K562 (cell line): ENCODE data around the gene TTLL8. TPM values are rescaled to one million over a fixed set of nuclear protein-coding genes. Genes with fewer than 3 reads are reported as not detected.

Experiments
- ARID1B ChIP-seq: fragments of 450-650 bp; IDR thresholded peaks from 2 replicates; pipeline ENCODE4 v1.6.1; 2016; ENCODE audit warnings: antibody characterized with exemption, mild to moderate bottlenecking, inconsistent platforms
- ATF7 ChIP-seq: fragments of 450-650 bp; IDR thresholded peaks from 2 replicates; pipeline ENCODE4 v1.7.1; 2014; ENCODE audit warnings: mild to moderate bottlenecking, moderate library complexity
- BRD4 ChIP-seq: fragments of 200-600 bp; sonication (generic); IDR thresholded peaks from 2 replicates; pipeline ENCODE4 v1.6.1; 2017; ENCODE audit warnings: inconsistent platforms
- CXXC5 ChIP-seq: fragments of 250-450 bp; sonication (Bioruptor Pico); IDR thresholded peaks from 2 replicates; pipeline ENCODE4 v1.8.0; 2022; ENCODE audit warnings: inconsistent platforms, mild to moderate bottlenecking, moderate library complexity
- ELK1 ChIP-seq: sonication (generic); formaldehyde crosslinking; IDR thresholded peaks from 2 replicates; pipeline ENCODE4 v1.8.1; 2022; ENCODE audit warnings: missing genetic modification reagents
- KAT2B ChIP-seq: IDR thresholded peaks from one replicate; pipeline ENCODE4 v1.6.1; 2012; ENCODE audit warnings: low read depth, mild to moderate bottlenecking, control low read depth, inconsistent platforms, low read length, moderate library complexity
- MEIS2 ChIP-seq: fragments of 450-650 bp; IDR thresholded peaks from 2 replicates; pipeline ENCODE4 v1.6.1; 2014; ENCODE audit warnings: mild to moderate bottlenecking; ENCODE audit not compliant: partially characterized antibody
- MXI1 ChIP-seq: IDR thresholded peaks from 2 replicates; pipeline ENCODE4 v1.6.1; 2011; ENCODE audit warnings: low read depth, mild to moderate bottlenecking, improper control_type of control experiment, low read length
- NEUROD1 ChIP-seq: fragments of 150-350 bp; IDR thresholded peaks from 2 replicates; pipeline ENCODE4 v1.6.1; 2014; ENCODE audit warnings: borderline replicate concordance, low read length, low read depth; ENCODE audit not compliant: partially characterized antibody
- NFIC ChIP-seq: fragments of 450-650 bp; IDR thresholded peaks from 2 replicates; pipeline ENCODE4 v1.6.1; 2017; ENCODE audit warnings: mild to moderate bottlenecking, inconsistent platforms
- NUFIP1 ChIP-seq: fragments of 450-650 bp; IDR thresholded peaks from 2 replicates; pipeline ENCODE4 v1.6.1; 2018; ENCODE audit not compliant: partially characterized antibody
- PKNOX1 ChIP-seq: fragments of 450-650 bp; IDR thresholded peaks from 2 replicates; pipeline ENCODE4 v1.6.1; 2016
- RBM39 ChIP-seq: fragments of 200-400 bp; formaldehyde crosslinking; optimal IDR thresholded peaks from 2 replicates; pipeline ENCODE3; 2018; ENCODE audit warnings: low read depth, low read length
- SIN3A ChIP-seq, 2 experiments: fragments of 150-350 bp in 1 of 2; IDR thresholded peaks; 2 replicates each; pipeline ENCODE4 v1.6.1; 2011 to 2016; ENCODE audit warnings: borderline replicate concordance in 2 of 2, low read depth in 2 of 2, low read length in 2 of 2, mild to moderate bottlenecking in 2 of 2, moderate library complexity in 2 of 2; ENCODE audit not compliant: control insufficient read depth in 1 of 2
- SIX5 ChIP-seq, 2 experiments: IDR thresholded peaks; 2 replicates each; pipeline ENCODE4 v1.6.1; 2011; ENCODE audit warnings: low read length in 2 of 2, borderline replicate concordance in 1 of 2, low read depth in 1 of 2, mild to moderate bottlenecking in 1 of 2, moderate library complexity in 1 of 2; ENCODE audit not compliant: insufficient read depth in 1 of 2
- SNAPC5 ChIP-seq: fragments of 250-450 bp; sonication (Bioruptor Pico); IDR thresholded peaks from 2 replicates; pipeline ENCODE4 v1.8.0; 2021; ENCODE audit warnings: moderate library complexity, mild to moderate bottlenecking, inconsistent platforms
- TBP ChIP-seq: optimal IDR thresholded peaks from 2 replicates; pipeline ENCODE3; 2011; ENCODE audit warnings: low read depth, low read length, improper control_type of control experiment
- ZBTB8A ChIP-seq: fragments of 450-650 bp; IDR thresholded peaks from 2 replicates; pipeline ENCODE4 v1.6.1; 2018; ENCODE audit warnings: mild to moderate bottlenecking, moderate library complexity; ENCODE audit not compliant: partially characterized antibody
- ZFP36 ChIP-seq: fragments of 150-350 bp; IDR thresholded peaks from 2 replicates; pipeline ENCODE4 v1.6.1; 2018; ENCODE audit warnings: low read length, low read depth; ENCODE audit not compliant: partially characterized antibody
- ZNF175 ChIP-seq: fragments of 200-800 bp; sonication (Bioruptor generic); IDR thresholded peaks from 2 replicates; pipeline ENCODE4 v1.6.1; 2016; ENCODE audit warnings: low read depth, mild to moderate bottlenecking, missing genetic modification characterization, missing compliant biosample characterization
- ZNF24 ChIP-seq: fragments of 450-650 bp; IDR thresholded peaks from 2 replicates; pipeline ENCODE4 v1.6.1; 2016
- ZNF277 ChIP-seq: fragments of 250-450 bp; sonication (Bioruptor Pico); IDR thresholded peaks from 2 replicates; pipeline ENCODE4 v1.8.0; 2022; ENCODE audit warnings: inconsistent platforms, mild to moderate bottlenecking, moderate library complexity, borderline replicate concordance
- polyA plus RNA-seq, 8 experiments: library from polyadenylated mRNA; depleted of rRNA in 4 of 8; stranded (reverse) in 5 of 8; unstranded in 3 of 8; fragments of >200 nt; fragmentation: Nextera tagmentation in 2 of 8; fragmentation: Illumina TruSeq in 1 of 8; extraction: Ambion mirVana in 2 of 8; extraction: Trizol in 1 of 8; gene quantifications; 2 replicates each; pipeline versions ENCODE4 v1.2.1 to v1.2.3, GENCODE V29; 2011 to 2014; ENCODE audit warnings: inconsistent platforms in 1 of 8, missing spikeins in 1 of 8
- total RNA-seq, 7 experiments: library from RNA; depleted of rRNA in 6 of 7; stranded (reverse); fragments of >200 nt in 6 of 7; fragmentation: Illumina TruSeq in 2 of 7; extraction: Trizol in 2 of 7; gene quantifications; 2 replicates each; pipeline versions ENCODE4 v1.2.1 to v1.2.3, GENCODE V29; 2011 to 2021; ENCODE audit warnings: low replicate concordance in 1 of 7
- TF ChIP-seq, protein P1 (sequence below): sonication (generic); formaldehyde crosslinking; IDR thresholded peaks from 2 replicates; pipeline ENCODE4 v1.8.0; 2022; ENCODE audit warnings: mild to moderate bottlenecking, missing genetic modification reagents

Gene TTLL8
- total and polyA plus RNA-seq, 9 of the 15 experiments (the other 6 are each of a cell fraction or from before 2014, with no cell fraction given): not detected

GRCh38 chr22:49999063-49999945, 58.8 kb downstream of the TTLL8 start (continued):
- TF ChIP-seq PKNOX1: peak; percentile 47; the same call in 1 of the 2 replicates
- TF ChIP-seq, protein P1, sequence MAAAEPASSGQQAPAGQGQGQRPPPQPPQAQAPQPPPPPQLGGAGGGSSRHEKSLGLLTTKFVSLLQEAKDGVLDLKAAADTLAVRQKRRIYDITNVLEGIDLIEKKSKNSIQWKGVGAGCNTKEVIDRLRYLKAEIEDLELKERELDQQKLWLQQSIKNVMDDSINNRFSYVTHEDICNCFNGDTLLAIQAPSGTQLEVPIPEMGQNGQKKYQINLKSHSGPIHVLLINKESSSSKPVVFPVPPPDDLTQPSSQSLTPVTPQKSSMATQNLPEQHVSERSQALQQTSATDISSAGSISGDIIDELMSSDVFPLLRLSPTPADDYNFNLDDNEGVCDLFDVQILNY (CRISPR knock-in tag): no peak
- TF ChIP-seq NUFIP1: peak; percentile 9
- TF ChIP-seq SIN3A (IDR thresholded peaks at IDR 0.05; ENCODE audit: borderline replicate concordance in 2 of 2, control insufficient read depth in 1 of 2, low read depth in 2 of 2, low read length in 2 of 2): no peak
- TF ChIP-seq ELK1 (CRISPR knock-in tag): no peak
- no peak for TF ChIP-seq BRD4
- TF ChIP-seq ZBTB8A: no peak
- TF ChIP-seq ARID1B: peak; percentile 18; the same call in 1 of the 2 replicates
- no peak for TF ChIP-seq ZNF175 (CRISPR knock-in tag)
- no peak for TF ChIP-seq ZFP36
- no peak for TF ChIP-seq NEUROD1
- no peak for TF ChIP-seq KAT2B
- no peak for TF ChIP-seq MEIS2
- TF ChIP-seq SNAPC5 (CRISPR knock-in tag): no peak
- TF ChIP-seq SIX5 (IDR thresholded peaks at IDR 0.05; ENCODE audit: borderline replicate concordance in 1 of 2, insufficient read depth in 1 of 2, low read depth in 1 of 2, low read length in 2 of 2): no peak
- TF ChIP-seq RBM39: no peak
- TF ChIP-seq NFIC: no peak
- TF ChIP-seq ZNF24: no peak
- TF ChIP-seq CXXC5 (CRISPR knock-in tag): 0 out of 2 replicates have a peak, but pooled peaks have one; percentile 6
- no peak for TF ChIP-seq ZNF277 (CRISPR knock-in tag)
- TF ChIP-seq MXI1: no peak
- TF ChIP-seq TBP: peak; percentile 7
- TF ChIP-seq ATF7: 0 out of 2 replicates have a peak, but pooled peaks have one; percentile 18
